Effector CD8-positive, alpha-beta T cell (primary cell): ENCODE data around the gene SGCD.
"Not testable (repeated sequence)": the region's sequence is repeated elsewhere in the genome, so short reads cannot be mapped to it uniquely, and the experiment has no call there.

Source experiments
- DNase-seq: peaks from one replicate; lab custom pipeline; 2025; lab: John Stamatoyannopoulos, UW

SGCD gene

GRCh38 chr5:156631005-156631404 lies 304.0 kb downstream of the SGCD start:
- DNase-seq: no peak

- no peak for DNase-seq
Measured at GRCh38 chr5:156634301-156634700, 307.3 kb downstream of the SGCD start.

GRCh38 chr5:156640691-156641241 lies 313.8 kb downstream of the SGCD start:
- DNase-seq: no peak

- DNase-seq: no peak
Measured at GRCh38 chr5:156641686-156642085, 314.7 kb downstream of the SGCD start.

GRCh38 chr5:156647034-156647451 lies 320.1 kb downstream of the SGCD start:
- DNase-seq: no peak

GRCh38 chr5:156654444-156654843 lies 327.5 kb downstream of the SGCD start:
- DNase-seq: no peak

DNA sequence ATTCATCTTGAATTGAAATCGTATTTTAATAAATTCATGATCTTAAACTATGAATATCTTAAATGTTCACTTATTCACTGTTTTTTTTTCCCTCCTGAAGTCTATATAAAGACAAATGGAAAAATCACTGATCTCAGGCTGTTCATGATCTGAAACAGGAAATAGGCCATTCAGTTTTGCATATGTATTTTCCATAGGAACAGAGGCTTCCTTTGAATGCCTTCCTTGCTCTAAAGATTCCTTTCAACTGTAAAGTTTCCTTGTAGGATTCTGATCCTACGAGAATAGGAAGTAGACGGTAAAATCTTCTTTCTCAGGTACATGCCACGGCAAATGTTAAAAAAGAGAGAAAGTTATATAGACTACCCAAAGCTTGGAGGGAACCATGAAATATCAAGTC lies 328.8 kb downstream of the SGCD start:
- DNase-seq: no peak

DNA sequence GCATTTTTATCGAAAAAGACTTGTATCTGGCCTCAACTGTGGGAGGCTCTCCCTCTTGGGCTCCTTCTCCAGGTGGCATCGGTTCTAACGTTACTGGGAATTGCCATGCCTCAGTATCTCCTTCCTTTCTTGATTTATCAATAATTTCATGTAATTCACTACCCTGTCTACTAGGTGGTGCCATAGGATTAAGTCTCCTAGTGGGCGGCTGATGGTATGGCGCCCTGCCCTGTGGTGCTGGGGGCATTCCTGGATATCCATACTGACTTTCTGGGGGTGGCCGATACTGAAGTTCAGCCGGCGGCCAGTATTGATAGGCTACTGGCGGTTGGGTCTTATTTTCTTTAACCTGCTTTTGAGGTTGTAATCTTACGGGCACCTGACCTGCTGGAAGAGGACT lies 337.9 kb downstream of the SGCD start:
- DNase-seq: not testable (repeated sequence)

DNA sequence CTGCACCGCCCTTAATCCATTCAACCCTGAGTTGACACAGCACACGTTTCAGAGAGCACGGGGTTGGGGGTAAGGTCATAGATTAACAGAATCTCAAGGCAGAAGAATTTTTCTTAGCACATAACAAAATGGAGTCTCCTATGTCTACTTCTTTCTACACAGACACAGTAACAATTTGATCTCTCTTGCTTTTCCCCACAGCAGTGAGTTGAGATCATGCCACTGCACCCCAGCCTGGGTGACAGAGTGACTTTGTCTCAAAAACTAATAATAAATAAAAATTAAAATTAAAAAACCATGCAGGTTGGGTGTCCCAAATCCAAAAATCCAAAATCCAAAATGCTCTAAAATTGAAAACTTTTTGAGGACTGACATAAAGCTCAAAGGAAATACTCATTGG lies 339.7 kb downstream of the SGCD start:
- not testable (repeated sequence) for DNase-seq

- DNase-seq: no peak
Measured at GRCh38 chr5:156667616-156668015, 340.7 kb downstream of the SGCD start.

- DNase-seq: no peak
Measured at GRCh38 chr5:156669416-156669815, 342.5 kb downstream of the SGCD start.

- DNase-seq: no peak
Measured at GRCh38 chr5:156670615-156671014, 343.7 kb downstream of the SGCD start.

GRCh38 chr5:156675395-156675794 lies 348.4 kb downstream of the SGCD start:
- no peak for DNase-seq

DNA sequence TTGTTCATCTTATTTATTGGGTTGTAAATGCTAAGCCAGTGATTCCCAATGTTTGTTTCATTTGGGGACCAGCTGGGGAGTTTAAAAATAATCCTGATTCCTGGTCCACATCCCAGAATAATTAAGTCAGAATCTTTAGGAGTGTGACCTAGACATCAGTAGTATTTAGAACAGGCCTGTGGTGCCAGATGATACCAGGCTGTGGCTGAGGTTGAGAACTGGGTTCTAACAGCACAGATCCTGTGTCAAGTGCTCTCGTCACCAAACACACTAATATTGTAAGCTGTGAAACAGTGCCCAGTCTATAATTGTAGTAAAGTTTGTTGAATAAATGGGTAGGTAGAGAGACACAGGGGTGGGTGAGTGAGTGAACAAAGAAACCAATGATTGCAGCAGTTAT lies 351.0 kb downstream of the SGCD start:
- no peak for DNase-seq

- DNase-seq: no peak
Measured at GRCh38 chr5:156678484-156678883, 351.5 kb downstream of the SGCD start.

- DNase-seq: no peak
Measured at GRCh38 chr5:156680831-156681230, 353.9 kb downstream of the SGCD start.

GRCh38 chr5:156681265-156681664 lies 354.3 kb downstream of the SGCD start:
- no peak for DNase-seq

DNA sequence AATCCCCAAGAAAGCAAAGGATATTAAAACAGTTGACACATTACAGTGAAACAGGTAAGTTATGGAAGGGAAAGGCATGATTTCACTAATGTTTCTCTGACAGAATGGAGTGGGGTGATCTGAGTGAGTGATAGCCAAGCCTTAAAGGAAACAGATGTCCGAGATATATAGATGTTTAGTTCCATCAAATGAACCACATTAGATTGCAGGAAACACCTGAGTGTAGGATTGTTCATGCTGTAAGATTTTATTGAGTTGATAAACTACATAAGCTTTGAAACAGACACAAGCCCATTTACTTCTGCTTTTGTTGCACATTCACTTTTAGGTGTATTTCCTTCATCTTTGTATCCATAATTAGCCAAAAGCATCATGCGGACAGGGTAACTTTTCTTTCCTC lies 356.0 kb downstream of the SGCD start:
- DNase-seq: no peak

DNA sequence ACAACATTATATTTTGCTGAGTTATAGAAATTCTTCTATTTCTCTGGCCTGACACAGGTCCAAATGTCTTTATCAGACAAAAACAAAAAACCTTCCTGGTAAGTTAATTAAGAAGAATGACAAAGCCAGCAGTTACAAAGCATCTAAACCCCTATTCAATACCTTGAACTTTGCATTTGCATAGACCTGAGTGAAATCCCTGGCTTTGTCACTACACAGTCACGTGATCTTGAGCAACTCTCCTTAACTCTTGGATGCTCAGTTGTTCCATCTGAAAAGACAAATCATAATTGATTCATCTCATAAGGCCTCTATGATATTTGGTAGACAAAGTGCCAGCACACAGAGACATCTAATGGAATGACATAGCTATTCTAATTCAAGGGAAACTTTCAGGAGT lies 356.5 kb downstream of the SGCD start:
- no peak for DNase-seq

- DNase-seq: no peak
Measured at GRCh38 chr5:156684216-156684615, 357.3 kb downstream of the SGCD start.

- no peak for DNase-seq
Measured at GRCh38 chr5:156685481-156685880, 358.5 kb downstream of the SGCD start.

GRCh38 chr5:156686380-156686779 lies 359.4 kb downstream of the SGCD start:
- DNase-seq: no peak

DNA sequence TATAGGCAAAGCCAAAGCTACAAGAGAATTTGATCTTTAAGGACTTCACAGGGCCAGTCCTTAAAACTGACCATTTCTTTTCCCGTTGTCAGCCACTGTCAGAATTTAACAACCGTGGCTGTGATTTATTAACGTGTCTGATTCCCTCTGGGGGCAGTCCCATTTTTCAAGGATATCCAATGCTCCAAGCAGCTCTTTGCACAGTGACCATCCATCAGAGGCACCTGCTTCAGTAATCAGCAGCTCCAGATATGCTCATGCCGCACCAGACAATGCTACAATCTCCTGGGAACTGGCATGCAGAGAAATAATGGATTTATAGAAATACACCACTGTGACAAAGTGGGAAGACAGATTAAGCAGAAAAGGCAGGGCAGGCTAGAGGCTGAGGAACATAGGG lies 359.8 kb downstream of the SGCD start:
- DNase-seq: no peak

GRCh38 chr5:156687514-156687913 lies 360.6 kb downstream of the SGCD start:
- DNase-seq: no peak

- no peak for DNase-seq
Measured at GRCh38 chr5:156691572-156691971, 364.6 kb downstream of the SGCD start.
